ENCODE data around the gene CRIP1.

DNA sequence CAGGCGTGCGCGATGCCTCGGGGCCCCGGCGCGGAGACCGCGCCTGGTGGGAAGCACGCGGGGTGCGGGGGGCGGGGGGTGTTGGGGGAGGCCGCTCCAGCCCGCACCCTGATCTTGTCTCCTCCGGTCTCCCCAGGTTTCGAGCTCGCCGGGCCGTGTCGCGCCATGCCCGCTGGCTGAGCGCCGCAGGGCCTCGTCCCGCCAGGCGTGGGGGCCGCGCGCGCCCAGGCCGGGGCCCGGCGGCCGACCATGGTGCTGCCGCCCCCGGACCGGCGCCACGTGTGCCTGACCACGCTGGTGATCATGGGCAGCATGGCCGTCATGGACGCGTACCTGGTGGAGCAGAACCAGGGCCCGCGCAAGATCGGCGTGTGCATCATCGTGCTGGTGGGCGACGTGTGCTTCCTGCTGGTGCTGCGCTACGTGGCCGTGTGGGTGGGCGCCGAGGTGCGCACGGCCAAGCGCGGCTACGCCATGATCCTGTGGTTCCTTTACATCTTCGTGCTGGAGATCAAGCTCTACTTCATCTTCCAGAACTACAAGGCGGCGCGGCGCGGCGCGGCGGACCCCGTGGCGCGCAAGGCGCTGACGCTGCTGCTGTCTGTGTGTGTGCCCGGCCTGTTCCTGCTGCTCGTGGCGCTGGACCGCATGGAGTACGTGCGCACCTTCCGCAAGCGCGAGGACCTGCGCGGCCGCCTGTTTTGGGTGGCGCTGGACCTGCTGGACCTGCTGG lies 42.1 kb downstream of the CRIP1 start:
- TF ChIP-seq, protein P1, sequence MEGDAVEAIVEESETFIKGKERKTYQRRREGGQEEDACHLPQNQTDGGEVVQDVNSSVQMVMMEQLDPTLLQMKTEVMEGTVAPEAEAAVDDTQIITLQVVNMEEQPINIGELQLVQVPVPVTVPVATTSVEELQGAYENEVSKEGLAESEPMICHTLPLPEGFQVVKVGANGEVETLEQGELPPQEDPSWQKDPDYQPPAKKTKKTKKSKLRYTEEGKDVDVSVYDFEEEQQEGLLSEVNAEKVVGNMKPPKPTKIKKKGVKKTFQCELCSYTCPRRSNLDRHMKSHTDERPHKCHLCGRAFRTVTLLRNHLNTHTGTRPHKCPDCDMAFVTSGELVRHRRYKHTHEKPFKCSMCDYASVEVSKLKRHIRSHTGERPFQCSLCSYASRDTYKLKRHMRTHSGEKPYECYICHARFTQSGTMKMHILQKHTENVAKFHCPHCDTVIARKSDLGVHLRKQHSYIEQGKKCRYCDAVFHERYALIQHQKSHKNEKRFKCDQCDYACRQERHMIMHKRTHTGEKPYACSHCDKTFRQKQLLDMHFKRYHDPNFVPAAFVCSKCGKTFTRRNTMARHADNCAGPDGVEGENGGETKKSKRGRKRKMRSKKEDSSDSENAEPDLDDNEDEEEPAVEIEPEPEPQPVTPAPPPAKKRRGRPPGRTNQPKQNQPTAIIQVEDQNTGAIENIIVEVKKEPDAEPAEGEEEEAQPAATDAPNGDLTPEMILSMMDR (IDR thresholded peaks at IDR 0.05) = no peak
- TF ChIP-seq EZH2 (IDR thresholded peaks at IDR 0.05; ENCODE audit: borderline replicate concordance, insufficient read depth, low read depth, low read length, poor library complexity, severe bottlenecking) = no peak
